Astrocyte (in vitro differentiated cells and primary cell): ENCODE data around the gene COL15A1. TPM values are rescaled to one million over a fixed set of nuclear protein-coding genes. Genes with fewer than 3 reads are reported as not detected.

ENCODE experiments used
- DNase-seq: peaks from one replicate; pipeline ENCODE4 v3.0.0-alpha.2; 2010; ENCODE audit warnings: low read depth
- FAIRE-seq: peaks from 2 replicates; lab custom pipeline; 2011; peaks lifted over from hg19 to GRCh38; lab: Jason Lieb, UNC
- H2AFZ ChIP-seq: 2 replicates; pipeline ENCODE4 v1.6.0; 2012; ENCODE audit warnings: low read depth, low read length, inconsistent platforms
- H3K27ac ChIP-seq: 2 replicates; pipeline ENCODE4 v1.5.1; 2011; ENCODE audit warnings: low read depth, low read length, inconsistent platforms
- H3K27me3 ChIP-seq: 2 replicates; pipeline ENCODE4 v1.6.0; 2011; ENCODE audit warnings: low read length, inconsistent platforms; ENCODE audit not compliant: insufficient read depth
- H3K36me3 ChIP-seq: 2 replicates; pipeline ENCODE4 v1.5.1; 2011; ENCODE audit warnings: low read length, inconsistent platforms; ENCODE audit not compliant: insufficient read depth
- H3K4me1 ChIP-seq: 2 replicates; pipeline ENCODE4 v1.5.1; 2011; ENCODE audit warnings: low read length, inconsistent platforms; ENCODE audit not compliant: insufficient read depth
- H3K4me2 ChIP-seq: 2 replicates; pipeline ENCODE4 v1.6.0; 2012; ENCODE audit warnings: low read length, inconsistent platforms
- H3K4me3 ChIP-seq: 2 replicates; pipeline ENCODE4 v1.5.1; 2011; ENCODE audit warnings: low read depth, mild to moderate bottlenecking, low read length, inconsistent platforms; ENCODE audit not compliant: insufficient read depth
- H3K79me2 ChIP-seq: 2 replicates; pipeline ENCODE4 v1.6.0; 2012; ENCODE audit warnings: mild to moderate bottlenecking, low read length, inconsistent platforms; ENCODE audit not compliant: insufficient read depth
- H3K9ac ChIP-seq: 2 replicates; pipeline ENCODE4 v1.6.0; 2012; ENCODE audit warnings: mild to moderate bottlenecking, low read length, inconsistent platforms
- H3K9me3 ChIP-seq: 2 replicates; pipeline ENCODE4 v1.5.1; 2012; ENCODE audit warnings: low read depth, mild to moderate bottlenecking, low read length, inconsistent platforms; ENCODE audit not compliant: insufficient read depth
- H4K20me1 ChIP-seq: 2 replicates; pipeline ENCODE4 v1.6.0; 2012; ENCODE audit warnings: low read length, inconsistent platforms; ENCODE audit not compliant: insufficient read depth
- H3K27ac Mint-ChIP-seq: one replicate; pipeline ENCODE4 v1.8.0; 2021; ENCODE audit warnings: mild to moderate bottlenecking, mixed read lengths; ENCODE audit not compliant: unreplicated experiment
- H3K27me3 Mint-ChIP-seq: one replicate; pipeline ENCODE4 v1.8.0; 2021; ENCODE audit warnings: low read depth, mixed read lengths; ENCODE audit not compliant: unreplicated experiment
- H3K36me3 Mint-ChIP-seq: one replicate; pipeline ENCODE4 v1.8.0; 2021; ENCODE audit warnings: low read depth, mixed read lengths; ENCODE audit not compliant: unreplicated experiment
- H3K4me1 Mint-ChIP-seq: one replicate; pipeline ENCODE4 v1.8.0; 2021; ENCODE audit warnings: low read depth, mixed read lengths; ENCODE audit not compliant: unreplicated experiment
- H3K4me3 Mint-ChIP-seq: one replicate; pipeline ENCODE4 v1.8.0; 2021; ENCODE audit warnings: mild to moderate bottlenecking, moderate library complexity, mixed read lengths; ENCODE audit not compliant: unreplicated experiment
- H3K9me3 Mint-ChIP-seq: one replicate; pipeline ENCODE4 v1.8.0; 2021; ENCODE audit warnings: mild to moderate bottlenecking, mixed read lengths; ENCODE audit not compliant: unreplicated experiment
- CTCF ChIP-seq: IDR thresholded peaks from 2 replicates; pipeline ENCODE4 v1.5.1; 2011; ENCODE audit warnings: low read depth, mild to moderate bottlenecking, inconsistent platforms, low read length, moderate library complexity; ENCODE audit not compliant: insufficient read depth
- EZH2 ChIP-seq: IDR thresholded peaks from 2 replicates; pipeline ENCODE4 v1.6.1; 2012; ENCODE audit warnings: mild to moderate bottlenecking, low read length, inconsistent platforms; ENCODE audit not compliant: insufficient read depth
- total RNA-seq: library from RNA; stranded (reverse); gene quantifications from 2 replicates; pipeline ENCODE4 v1.2.1, GENCODE V29; 2021

COL15A1 gene
- total RNA-seq, 1 donor from 2014 or later = 5.6 TPM

- peaks cover 29% of the 10 kb centered on the region for H3K4me1 Mint-ChIP-seq
- DNase-seq = no peak
- Histone ChIP-seq H3K27ac (no peak overlapping the region), H4K20me1 (no peaks in the 10 kb centered on the region), H3K9ac (no peak overlapping the region), H3K4me1 (peaks cover 13% of the 10 kb centered on the region), H3K27me3 (peaks cover 14% of the 10 kb centered on the region), H3K36me3 (no peaks in the 10 kb centered on the region), H3K4me3 (no peak overlapping the region), H3K4me2 (peak overlapping the region; percentile 77), H3K79me2 (no peaks in the 10 kb centered on the region), H2AFZ (no peak overlapping the region), H3K9me3 (no peaks in the 10 kb centered on the region)
- FAIRE-seq = no peak
- H3K4me3 Mint-ChIP-seq = no peak overlapping the region
- H3K27ac Mint-ChIP-seq = no peak overlapping the region
- no peak for TF ChIP-seq EZH2
- no peak for TF ChIP-seq CTCF
- H3K36me3 Mint-ChIP-seq = peaks cover 2% of the 10 kb centered on the region
- peaks cover 16% of the 10 kb centered on the region for H3K27me3 Mint-ChIP-seq
- peaks cover 2% of the 10 kb centered on the region for H3K9me3 Mint-ChIP-seq
These were observed 26.9 kb downstream of the COL15A1 start for GRCh38 chr9:98970532-98971041.

GRCh38 chr9:98971168-98971914 is 27.6 kb downstream of the COL15A1 start:
- Histone ChIP-seq H3K27me3 (peaks cover 22% of the 10 kb centered on the region), H3K79me2 (no peaks in the 10 kb centered on the region), H3K4me2 (peak overlapping the region; percentile 77), H2AFZ (peak overlapping the region; percentile 73), H3K9me3 (no peaks in the 10 kb centered on the region), H3K4me1 (peaks cover 13% of the 10 kb centered on the region), H3K9ac (peak overlapping the region; percentile 47), H3K36me3 (no peaks in the 10 kb centered on the region), H4K20me1 (no peaks in the 10 kb centered on the region), H3K4me3 (no peak overlapping the region), H3K27ac (peak overlapping the region; percentile 38)
- H3K4me1 Mint-ChIP-seq = peaks cover 29% of the 10 kb centered on the region
- no peak for TF ChIP-seq EZH2
- TF ChIP-seq CTCF = no peak
- FAIRE-seq (no peak), DNase-seq (peak; percentile 66)
- H3K4me3 Mint-ChIP-seq = peak overlapping the region; percentile 18
- H3K36me3 Mint-ChIP-seq = peaks cover 2% of the 10 kb centered on the region
- H3K27me3 Mint-ChIP-seq = peaks cover 23% of the 10 kb centered on the region
- peaks cover 2% of the 10 kb centered on the region for H3K9me3 Mint-ChIP-seq
- H3K27ac Mint-ChIP-seq = peak overlapping the region; percentile 85

- H3K27me3 ChIP-seq = peaks cover 25% of the 10 kb centered on the region
- TF ChIP-seq EZH2 = no peak
- H3K27ac ChIP-seq = no peak overlapping the region
- H3K4me2 ChIP-seq = peak overlapping the region; percentile 77
- no peak for DNase-seq
- H4K20me1 ChIP-seq = no peaks in the 10 kb centered on the region
- no peak overlapping the region for H3K27ac Mint-ChIP-seq
- FAIRE-seq = no peak
- H3K4me1 ChIP-seq = peaks cover 13% of the 10 kb centered on the region
- no peaks in the 10 kb centered on the region for H3K79me2 ChIP-seq
- H3K9ac ChIP-seq = no peak overlapping the region
- peaks cover 4% of the 10 kb centered on the region for H3K9me3 Mint-ChIP-seq
- H3K36me3 ChIP-seq = no peaks in the 10 kb centered on the region
- H3K4me3 Mint-ChIP-seq = no peak overlapping the region
- peaks cover 25% of the 10 kb centered on the region for H3K27me3 Mint-ChIP-seq
- no peaks in the 10 kb centered on the region for H3K9me3 ChIP-seq
- no peak overlapping the region for H2AFZ ChIP-seq
- no peak overlapping the region for H3K4me3 ChIP-seq
- peaks cover 2% of the 10 kb centered on the region for H3K36me3 Mint-ChIP-seq
- peaks cover 29% of the 10 kb centered on the region for H3K4me1 Mint-ChIP-seq
These were observed 28.2 kb downstream of the COL15A1 start for GRCh38 chr9:98971915-98972223.
